Activated CD4-positive, alpha-beta T cell treated with anti-CD3 and anti-CD28 coated beads for 4 hours (primary cell): ENCODE results near the gene TUBA8.
A peak's percentile ranks its signal among the peaks of the same experiment; 100 is the strongest.
"Not testable (repeated sequence)": the region's sequence is repeated elsewhere in the genome, so short reads cannot be mapped to it uniquely, and the experiment has no call there.

Experiments
- DNase-seq, 2 donors: peaks; one replicate each; pipeline ENCODE4 v3.0.0-alpha.2; 2020

The TUBA8 gene

DNA sequence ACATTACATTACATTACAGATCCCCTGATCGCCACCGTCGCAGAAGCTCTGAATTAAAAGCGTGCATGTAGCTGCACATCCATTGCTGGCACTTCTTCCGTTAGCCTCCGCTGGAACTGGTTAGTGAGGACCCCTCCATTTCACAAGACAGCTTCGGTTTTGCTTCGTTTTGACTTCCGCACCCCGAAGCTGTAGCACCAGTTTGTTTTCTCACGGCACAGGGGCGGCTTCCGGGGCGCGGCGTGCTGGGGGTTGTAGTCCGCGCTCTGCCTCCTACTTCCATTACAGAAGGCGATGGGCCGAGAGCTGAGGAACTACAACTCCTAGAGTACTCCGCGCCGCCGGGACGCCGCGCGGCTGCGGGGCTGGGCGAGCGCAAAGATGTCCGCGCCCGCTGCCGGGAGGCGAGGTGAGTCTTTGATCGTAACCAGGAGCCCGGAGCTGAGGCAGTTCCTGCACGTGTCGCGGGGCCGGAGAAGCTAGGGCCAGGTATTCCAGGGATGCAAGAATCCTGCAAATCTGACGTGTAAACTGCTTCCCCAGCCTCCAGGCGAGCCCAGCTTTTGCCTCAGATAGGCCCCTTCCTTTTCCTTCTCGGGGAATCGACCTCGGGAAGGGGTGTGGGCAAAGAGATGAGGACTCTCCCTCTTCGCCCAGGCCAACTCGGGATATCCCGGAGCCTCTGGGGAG is 32.8 kb upstream of the TUBA8 start, which contains the start of gene PEX26:
PEX26 (plus strand) TSS at position 352 of the 690 bp plus-strand sequence. CDS start 387 bp downstream, outside the sequence.
- peak; percentile 91 to 94 for DNase-seq

DNA sequence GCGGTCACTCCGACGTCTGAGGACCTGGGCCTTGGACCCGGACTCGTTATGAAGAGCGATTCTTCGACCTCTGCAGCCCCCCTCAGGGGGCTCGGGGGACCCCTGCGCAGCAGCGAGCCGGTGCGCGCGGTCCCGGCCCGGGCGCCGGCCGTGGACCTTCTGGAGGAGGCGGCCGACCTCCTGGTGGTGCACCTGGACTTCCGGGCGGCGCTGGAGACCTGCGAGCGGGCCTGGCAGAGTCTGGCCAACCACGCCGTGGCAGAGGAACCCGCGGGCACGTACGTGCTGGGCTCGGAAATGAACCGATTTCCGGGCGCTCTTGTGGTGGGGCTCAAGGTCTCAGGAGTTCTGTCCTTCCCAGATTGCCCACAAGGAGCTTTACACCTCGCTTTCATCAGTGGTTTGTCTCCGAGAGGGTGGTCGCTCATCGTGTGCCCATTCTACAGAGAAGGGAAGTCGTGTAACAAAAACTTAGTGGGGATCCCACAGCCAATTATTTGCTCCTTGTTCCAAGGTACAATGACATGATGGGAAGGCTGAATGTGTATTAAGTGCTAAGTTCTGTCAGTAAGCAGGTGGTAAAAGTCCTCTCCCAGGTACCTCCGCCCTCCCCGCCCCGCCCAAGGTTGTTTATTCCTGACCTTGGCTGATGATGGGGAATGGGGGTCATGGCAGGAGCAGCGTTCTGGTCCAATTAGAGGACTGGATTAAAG is 32.1 kb upstream of the TUBA8 start:
- peak; percentile 22 to 49 for DNase-seq

GRCh38 chr22:18079706-18080233 is 30.8 kb upstream of the TUBA8 start:
- no peak for DNase-seq

DNA sequence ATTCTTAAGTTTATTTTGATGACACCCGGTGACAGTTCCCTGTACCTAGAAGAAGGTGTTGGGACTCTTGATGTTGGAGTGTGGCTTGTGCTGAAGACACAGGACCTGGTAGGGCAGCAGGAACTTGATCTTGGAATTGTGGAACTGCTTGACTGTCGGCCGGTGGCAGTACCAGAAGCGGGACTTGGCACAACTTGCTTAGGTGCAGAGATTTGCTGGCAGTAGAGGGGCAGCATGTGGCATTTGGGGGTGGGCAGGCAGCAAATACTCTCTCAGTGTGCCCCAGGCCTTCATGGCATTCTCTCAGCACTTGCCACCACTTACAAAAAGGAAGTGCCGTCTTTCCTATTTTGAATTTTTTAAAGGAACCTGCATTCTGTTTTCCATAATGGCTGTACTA is 29.2 kb upstream of the TUBA8 start:
- DNase-seq: no peak

- no peak for DNase-seq
Observed at GRCh38 chr22:18082467-18082866, 28.1 kb upstream of the TUBA8 start.

DNA sequence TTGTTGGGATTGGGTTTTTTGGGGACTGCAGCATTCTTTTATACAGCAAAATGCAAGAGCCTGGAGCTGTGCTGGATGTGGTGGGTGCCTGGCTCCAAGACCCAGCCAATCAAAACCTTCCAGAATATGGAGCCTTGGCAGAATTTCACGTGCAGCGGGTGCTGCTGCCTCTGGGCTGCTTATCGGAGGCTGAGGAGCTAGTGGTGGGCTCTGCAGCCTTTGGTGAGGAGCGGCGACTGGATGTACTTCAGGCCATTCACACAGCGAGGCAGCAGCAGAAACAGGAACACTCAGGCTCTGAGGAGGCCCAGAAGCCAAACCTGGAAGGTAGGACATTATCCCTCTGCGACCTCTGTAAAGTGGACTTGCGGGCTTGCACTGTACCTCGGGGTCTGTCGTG is 27.2 kb upstream of the TUBA8 start:
- no peak for DNase-seq

DNA sequence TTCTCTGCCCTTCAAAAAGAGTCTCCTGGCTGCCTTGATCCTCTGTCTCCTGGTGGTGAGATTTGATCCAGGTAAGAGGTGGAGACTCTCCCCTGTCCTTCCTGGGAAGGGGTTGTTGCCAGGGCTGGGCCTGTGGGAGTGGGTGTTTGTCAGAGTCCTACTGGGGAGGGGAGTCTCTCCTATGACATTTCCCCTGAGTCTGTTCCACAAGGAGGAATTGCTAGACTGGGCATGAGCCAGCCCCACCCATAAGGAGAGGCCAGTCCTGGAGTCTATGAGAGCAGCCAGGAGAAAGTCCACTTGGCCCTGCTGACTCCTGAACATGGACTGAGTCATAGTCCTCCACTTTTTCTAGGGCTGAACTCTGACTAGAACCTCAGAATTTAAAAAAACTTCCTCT is 25.4 kb upstream of the TUBA8 start:
- DNase-seq: no peak

DNA sequence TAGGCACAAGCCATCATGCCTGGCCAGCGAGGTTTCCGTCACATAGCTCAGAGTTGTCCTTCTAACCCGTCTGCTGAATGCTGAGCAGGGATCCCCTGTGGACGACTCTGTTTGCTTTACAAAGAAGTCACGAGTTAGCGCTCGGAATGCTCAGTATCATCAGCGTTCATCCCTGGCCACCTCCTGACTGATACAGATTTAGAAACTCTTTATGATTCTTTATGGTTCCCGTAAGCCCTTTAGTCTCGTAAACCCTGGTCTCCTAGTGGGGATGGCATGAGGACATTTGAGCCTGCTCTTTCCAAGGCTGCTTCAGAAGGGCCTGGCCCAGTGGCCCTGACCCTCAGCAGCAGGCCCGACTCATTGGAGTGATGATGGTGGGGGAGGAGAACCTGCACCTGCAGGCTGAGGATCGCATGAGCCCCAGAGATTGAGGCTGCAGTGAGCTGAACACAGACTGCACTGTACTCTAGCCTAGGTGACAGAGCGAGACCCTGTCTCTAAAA is 23.2 kb upstream of the TUBA8 start:
- no peak for DNase-seq

- peak; percentile 18 to 23 for DNase-seq
Observed at GRCh38 chr22:18088825-18089568, 21.6 kb upstream of the TUBA8 start.

- no peak for DNase-seq
Observed at GRCh38 chr22:18090286-18090685, 20.3 kb upstream of the TUBA8 start.

- DNase-seq: no peak
Observed at GRCh38 chr22:18091478-18091877, 19.1 kb upstream of the TUBA8 start.

DNA sequence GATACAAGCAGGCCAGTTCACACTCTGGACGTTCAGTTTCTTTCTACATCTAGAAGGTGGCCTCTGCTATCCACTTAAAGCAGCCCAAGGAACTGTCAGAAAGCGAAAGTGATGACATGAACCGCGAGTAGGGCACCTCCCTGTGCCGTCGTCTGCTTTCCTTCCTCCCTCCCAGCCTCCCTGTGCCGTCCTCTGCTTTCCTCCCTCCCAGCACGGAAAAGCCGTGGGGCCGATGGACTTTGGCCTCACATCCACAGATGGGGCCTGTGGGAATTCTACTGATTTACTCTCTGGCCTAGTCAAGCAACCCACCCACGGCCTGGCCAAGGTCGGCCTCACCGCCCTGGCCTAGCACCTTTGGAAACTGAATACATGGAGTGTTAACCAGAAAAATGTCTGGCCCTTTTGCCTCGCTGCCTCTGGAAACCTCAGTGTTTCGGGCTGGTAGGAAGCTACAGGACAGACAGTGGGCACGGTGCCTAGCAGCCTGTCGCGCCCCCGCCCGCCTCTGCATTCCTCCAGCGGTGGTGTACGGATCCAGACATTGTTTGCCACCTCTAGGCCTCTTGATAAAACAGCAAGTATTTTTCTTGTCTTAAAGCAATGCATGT is 18.6 kb upstream of the TUBA8 start:
- peak; percentile 32 to 49 for DNase-seq

DNA sequence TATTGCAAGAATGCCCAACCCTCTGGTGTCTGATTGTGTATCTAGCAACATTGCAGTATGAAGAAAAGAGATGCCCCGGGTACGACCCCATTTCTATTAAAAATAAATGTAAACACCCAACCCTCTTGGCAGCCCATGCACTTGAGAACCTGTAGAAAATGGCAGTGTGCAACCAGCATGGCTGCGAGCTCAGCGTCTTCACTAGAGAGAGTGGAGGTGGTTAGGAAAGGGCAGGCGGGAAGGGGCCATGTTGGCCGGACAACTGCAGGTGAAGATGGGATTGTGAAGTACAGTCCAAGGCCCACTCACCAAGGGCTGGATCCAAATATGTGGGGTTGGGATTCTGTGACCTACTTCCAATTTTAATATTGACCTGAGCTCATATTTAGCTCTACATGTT is 16.9 kb upstream of the TUBA8 start:
- DNase-seq: no peak

- DNase-seq: no peak
Observed at GRCh38 chr22:18095101-18095805, 15.4 kb upstream of the TUBA8 start.

DNA sequence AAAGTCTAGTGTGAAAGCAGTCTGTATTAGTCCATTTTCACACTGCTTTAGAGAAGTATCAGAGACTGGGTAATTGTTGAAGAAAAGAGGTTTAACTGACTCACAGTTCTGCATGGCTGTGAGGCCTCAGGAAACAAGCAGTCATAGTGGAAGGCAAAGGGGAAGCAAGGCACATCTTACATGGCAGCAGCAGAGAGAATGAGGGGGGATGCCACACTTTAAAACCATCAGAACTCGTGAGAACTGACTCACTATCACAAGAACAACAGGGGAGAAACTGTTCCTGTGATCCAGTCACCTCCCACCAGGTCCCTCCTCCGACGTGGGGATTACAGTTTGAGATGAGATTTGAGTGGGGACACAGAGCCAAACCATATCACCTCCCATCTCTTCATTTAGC is 13.8 kb upstream of the TUBA8 start:
- no peak for DNase-seq

- no peak for DNase-seq
Observed at GRCh38 chr22:18100781-18101180, 9.8 kb upstream of the TUBA8 start.

- DNase-seq: no peak
Observed at GRCh38 chr22:18101536-18101935, 9.1 kb upstream of the TUBA8 start.

DNA sequence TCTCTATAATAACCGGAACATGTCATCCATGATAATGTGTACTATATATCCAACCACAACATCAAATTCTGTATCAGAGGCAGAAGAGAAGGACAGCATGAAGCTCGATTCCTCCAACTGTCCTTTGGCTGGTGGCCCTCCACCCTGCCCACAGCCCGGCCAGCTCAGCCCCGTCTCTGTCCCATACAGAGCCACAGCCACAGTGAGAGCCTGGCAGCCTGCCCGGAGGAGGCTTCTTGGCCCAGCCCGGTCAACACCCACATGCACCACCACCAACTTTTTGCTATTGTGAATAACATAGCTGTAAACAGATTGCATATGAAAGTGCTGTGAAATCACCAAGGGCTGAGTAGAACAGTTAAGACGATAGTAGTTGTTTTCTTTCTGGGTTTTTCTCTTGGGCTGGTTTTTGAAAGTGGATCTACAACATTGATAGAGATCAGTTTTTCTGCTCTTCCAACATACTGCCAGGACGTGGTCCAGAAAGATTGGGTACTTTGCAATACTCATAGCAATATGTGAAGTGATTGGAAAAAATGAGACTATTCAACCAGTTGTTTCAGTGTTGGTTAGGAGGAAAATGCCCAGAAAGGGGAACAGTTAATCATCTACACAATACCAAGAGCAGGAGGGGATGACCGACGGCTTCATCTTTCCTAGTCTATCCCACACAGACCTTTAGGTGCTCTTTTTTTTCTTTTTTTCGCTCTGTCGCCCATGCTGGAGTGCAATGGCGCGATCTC is 6.9 kb upstream of the TUBA8 start:
- no peak for DNase-seq

- DNase-seq: no peak
Observed at GRCh38 chr22:18104566-18104965, 6.0 kb upstream of the TUBA8 start.

DNA sequence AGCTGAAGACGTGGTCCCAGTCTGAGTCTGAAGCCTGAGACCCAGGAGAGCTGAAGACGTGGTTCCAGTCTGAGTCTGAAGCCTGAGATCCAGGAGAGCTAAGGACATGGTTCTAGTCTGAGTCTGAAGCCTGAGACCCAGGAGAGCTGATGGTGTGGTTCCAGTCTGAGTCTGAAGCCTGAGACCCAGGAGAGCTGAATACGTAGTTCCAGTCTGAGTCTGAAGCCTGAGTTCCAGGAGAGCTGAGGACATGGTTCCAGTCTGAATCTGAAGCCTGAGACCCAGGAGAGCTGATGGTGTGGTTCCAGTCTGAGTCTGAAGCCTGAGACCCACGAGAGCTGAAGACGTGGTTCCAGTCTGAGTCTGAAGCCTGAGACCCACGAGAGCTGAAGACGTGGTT is 4.6 kb upstream of the TUBA8 start:
- not testable (repeated sequence) for DNase-seq

GRCh38 chr22:18106550-18107341 is 3.9 kb upstream of the TUBA8 start:
- DNase-seq: not testable (repeated sequence)
